Naive thymus-derived CD8-positive, alpha-beta T cell (primary cell): ENCODE data around the gene SUSD1. TPM values are rescaled to one million over a fixed set of nuclear protein-coding genes. Genes with fewer than 3 reads are reported as not detected.

Source experiments
- ATAC-seq, 2 donors: fragments of 150-1000 bp; cut with Tn5 transposase in 1 of 2; sonication (Bioruptor Pico), chemical (Tn5 transposase) in 1 of 2; 1 replicate in 1 of 2; 2 replicates in 1 of 2; pipeline ENCODE4 v1.10.0; 2021; ENCODE audit warnings: mild to moderate bottlenecking in 2 of 2, moderate library complexity in 2 of 2
- POLR2A ChIA-PET: fragments of 350-600 bp; sonication (Branson Sonifier 250); formaldehyde crosslinking; loops from one replicate; lab custom pipeline; 2021; ENCODE audit warnings: antibody characterized with exemption; lab: Charles Lee
- DNase-seq, 10 donors: peaks; one replicate each; pipeline versions ENCODE4 v3.0.0 to v3.0.0-alpha.2; 2020 to 2022
- H3K27ac Mint-ChIP-seq, 10 donors: one replicate each; pipeline ENCODE4 v1.8.0; 2020 to 2022; ENCODE audit warnings: mild to moderate bottlenecking in 10 of 10, mixed read lengths in 10 of 10, moderate library complexity in 4 of 10, inconsistent platforms in 1 of 10
- H3K27me3 Mint-ChIP-seq, 5 donors: one replicate each; pipeline ENCODE4 v1.8.0; 2021 to 2022; ENCODE audit warnings: mixed read lengths in 5 of 5
- H3K36me3 Mint-ChIP-seq, 3 donors: one replicate each; pipeline ENCODE4 v1.8.0; 2020 to 2022; ENCODE audit warnings: mixed read lengths in 3 of 3, mild to moderate bottlenecking in 2 of 3, inconsistent platforms in 1 of 3
- H3K4me1 Mint-ChIP-seq, 4 donors: one replicate each; pipeline ENCODE4 v1.8.0; 2021 to 2022; ENCODE audit warnings: mixed read lengths in 4 of 4
- H3K4me3 Mint-ChIP-seq, 10 donors: one replicate each; pipeline ENCODE4 v1.8.0; 2020 to 2022; ENCODE audit warnings: mild to moderate bottlenecking in 10 of 10, mixed read lengths in 10 of 10, moderate library complexity in 6 of 10, inconsistent platforms in 1 of 10
- H3K9me3 Mint-ChIP-seq, 9 donors: one replicate each; pipeline ENCODE4 v1.8.0; 2020 to 2022; ENCODE audit warnings: mixed read lengths in 9 of 9, mild to moderate bottlenecking in 3 of 9, inconsistent platforms in 1 of 9, moderate library complexity in 1 of 9
- polyA plus RNA-seq, 3 donors: library from polyadenylated mRNA; unstranded; fragments of 300-500 nt; fragmentation: Illumina TruSeq; gene quantifications; one replicate each; pipeline ENCODE4 v1.2.3, GENCODE V29; 2021
- total RNA-seq, 8 experiments: library from RNA in 2 of 8; stranded (reverse) in 2 of 8; gene quantifications; one replicate each; pipeline ENCODE4 v1.2.3 and lab custom pipeline; 2021 to 2026

The SUSD1 gene
- total and polyA plus RNA-seq, 5 experiments from 2014 or later, result 2.5 to 12.4 (median 4.1) TPM

- H3K9me3 Mint-ChIP-seq, result no peaks in the 10 kb centered on the region
- no peak for ATAC-seq
- H3K27me3 Mint-ChIP-seq, result no peaks in the 10 kb centered on the region
- no peak for DNase-seq
- peaks cover 0 to 18% (median 4%) of the 10 kb centered on the region in 3 donors for H3K36me3 Mint-ChIP-seq
- H3K4me1 Mint-ChIP-seq, result peaks cover 9 to 26% (median 18%) of the 10 kb centered on the region in 4 donors
- no peak overlapping the region for H3K27ac Mint-ChIP-seq
- POLR2A ChIA-PET, result no interaction called here
- H3K4me3 Mint-ChIP-seq, result no peak overlapping the region
Observed at GRCh38 chr9:112069318-112070169, 105.6 kb downstream of the SUSD1 start.

- Mint-ChIP-seq H3K27me3 (no peaks in the 10 kb centered on the region), H3K4me3 (no peak overlapping the region), H3K36me3 (peaks cover 0 to 22% (median 9%) of the 10 kb centered on the region in 3 donors), H3K9me3 (no peaks in the 10 kb centered on the region), H3K4me1 (peaks cover 6 to 29% (median 14%) of the 10 kb centered on the region in 4 donors), H3K27ac (peak overlapping the region in 1 of 10 donors; percentile 19)
- ATAC-seq (no peak), DNase-seq (no peak)
- POLR2A ChIA-PET, result interaction anchor here (0.6 kb wide), 1 partner anchor 321 kb away, joined by 3 read pairs; no protein-coding TSS in a partner anchor
Observed at GRCh38 chr9:112065806-112066606, 109.1 kb downstream of the SUSD1 start.

- H3K27me3 Mint-ChIP-seq, result no peaks in the 10 kb centered on the region
- no peaks in the 10 kb centered on the region for H3K9me3 Mint-ChIP-seq
- POLR2A ChIA-PET, result no interaction called here
- H3K36me3 Mint-ChIP-seq, result peaks cover 0 to 20% (median 9%) of the 10 kb centered on the region in 3 donors
- peaks cover 6 to 27% (median 18%) of the 10 kb centered on the region in 4 donors for H3K4me1 Mint-ChIP-seq
- no peak overlapping the region for H3K27ac Mint-ChIP-seq
- ATAC-seq (no peak), DNase-seq (no peak)
- no peak overlapping the region for H3K4me3 Mint-ChIP-seq
Observed at GRCh38 chr9:112064871-112065270, 110.2 kb downstream of the SUSD1 start.

GRCh38 chr9:112063586-112063985, 111.5 kb downstream of the SUSD1 start:
- H3K27ac Mint-ChIP-seq, result no peak overlapping the region
- ATAC-seq, result no peak

GRCh38 chr9:112063151-112063550, 111.9 kb downstream of the SUSD1 start:
- POLR2A ChIA-PET, result no interaction called here
- peaks cover 0 to 17% (median 16%) of the 10 kb centered on the region in 3 donors for H3K36me3 Mint-ChIP-seq
- H3K9me3 Mint-ChIP-seq, result no peaks in the 10 kb centered on the region

More at GRCh38 chr9:112063586-112063985, 111.5 kb downstream of the SUSD1 start:
- no peak for DNase-seq
- Mint-ChIP-seq H3K4me1 (peaks cover 4 to 24% (median 18%) of the 10 kb centered on the region in 4 donors), H3K9me3 (no peaks in the 10 kb centered on the region), H3K36me3 (peaks cover 0 to 17% (median 13%) of the 10 kb centered on the region in 3 donors), H3K4me3 (no peak overlapping the region), H3K27me3 (no peaks in the 10 kb centered on the region)
- POLR2A ChIA-PET, result no interaction called here

GRCh38 chr9:112061152-112061740, 113.9 kb downstream of the SUSD1 start:
- Mint-ChIP-seq H3K27ac (peak overlapping the region in 1 of 10 donors; percentile 19), H3K9me3 (no peaks in the 10 kb centered on the region), H3K4me1 (peaks cover 5 to 30% (median 23%) of the 10 kb centered on the region in 4 donors), H3K4me3 (no peak overlapping the region), H3K27me3 (no peaks in the 10 kb centered on the region), H3K36me3 (peaks cover 4 to 30% (median 10%) of the 10 kb centered on the region in 3 donors)
- POLR2A ChIA-PET, result no interaction called here
- peak; percentile 33 to 52 for ATAC-seq
- peak in 2 of 10 donors; percentile 8 to 17 for DNase-seq

More at GRCh38 chr9:112063151-112063550, 111.9 kb downstream of the SUSD1 start:
- H3K27ac Mint-ChIP-seq, result peak overlapping the region in 1 of 10 donors; percentile 65
- no peak overlapping the region for H3K4me3 Mint-ChIP-seq
- H3K27me3 Mint-ChIP-seq, result no peaks in the 10 kb centered on the region
- ATAC-seq (no peak), DNase-seq (no peak)
- peaks cover 4 to 24% (median 18%) of the 10 kb centered on the region in 4 donors for H3K4me1 Mint-ChIP-seq

- Mint-ChIP-seq H3K36me3 (peaks cover 4 to 27% (median 10%) of the 10 kb centered on the region in 3 donors), H3K4me3 (no peak overlapping the region), H3K4me1 (peaks cover 5 to 30% (median 27%) of the 10 kb centered on the region in 4 donors), H3K27me3 (no peaks in the 10 kb centered on the region), H3K27ac (no peak overlapping the region), H3K9me3 (no peaks in the 10 kb centered on the region)
- ATAC-seq (no peak), DNase-seq (no peak)
- POLR2A ChIA-PET, result no interaction called here
Observed at GRCh38 chr9:112059966-112060320, 115.2 kb downstream of the SUSD1 start.

GRCh38 chr9:112059145-112059965, 115.7 kb downstream of the SUSD1 start:
- Mint-ChIP-seq H3K4me3 (no peak overlapping the region), H3K4me1 (peaks cover 5 to 30% (median 26%) of the 10 kb centered on the region in 4 donors), H3K27me3 (no peaks in the 10 kb centered on the region), H3K27ac (no peak overlapping the region), H3K9me3 (no peaks in the 10 kb centered on the region), H3K36me3 (peaks cover 4 to 26% (median 10%) of the 10 kb centered on the region in 3 donors)
- DNase-seq, result no peak
- ATAC-seq, result no peak
- POLR2A ChIA-PET, result no interaction called here

- POLR2A ChIA-PET, result no interaction called here
- H3K27ac Mint-ChIP-seq, result no peak overlapping the region
- peaks cover 0 to 6% (median 0%) of the 10 kb centered on the region in 5 donors for H3K27me3 Mint-ChIP-seq
- no peak overlapping the region for H3K4me3 Mint-ChIP-seq
- peaks cover 5 to 29% (median 25%) of the 10 kb centered on the region in 4 donors for H3K4me1 Mint-ChIP-seq
- DNase-seq (no peak), ATAC-seq (no peak)
- H3K36me3 Mint-ChIP-seq, result peaks cover 6 to 33% (median 8%) of the 10 kb centered on the region in 3 donors
- H3K9me3 Mint-ChIP-seq, result no peaks in the 10 kb centered on the region
Observed at GRCh38 chr9:112056996-112057395, 118.1 kb downstream of the SUSD1 start.

- Mint-ChIP-seq H3K36me3 (peaks cover 10 to 41% (median 10%) of the 10 kb centered on the region in 3 donors), H3K9me3 (no peaks in the 10 kb centered on the region), H3K4me1 (peaks cover 2 to 24% (median 11%) of the 10 kb centered on the region in 4 donors), H3K27ac (no peak overlapping the region), H3K27me3 (peaks cover 0 to 6% (median 0%) of the 10 kb centered on the region in 5 donors), H3K4me3 (no peak overlapping the region)
- DNase-seq (no peak), ATAC-seq (no peak)
- POLR2A ChIA-PET, result no interaction called here
Observed at GRCh38 chr9:112054916-112055315, 120.2 kb downstream of the SUSD1 start.

GRCh38 chr9:112051812-112052211, 123.3 kb downstream of the SUSD1 start:
- DNase-seq, result no peak
- Mint-ChIP-seq H3K9me3 (peaks cover 3 to 17% (median 9%) of the 10 kb centered on the region in 9 donors), H3K4me1 (peaks cover 6 to 34% (median 16%) of the 10 kb centered on the region in 4 donors), H3K36me3 (peaks cover 6 to 45% (median 28%) of the 10 kb centered on the region in 3 donors), H3K4me3 (no peak overlapping the region), H3K27me3 (peaks cover 0 to 8% (median 0%) of the 10 kb centered on the region in 5 donors), H3K27ac (no peak overlapping the region)
- no peak for ATAC-seq
- POLR2A ChIA-PET, result no interaction called here
